Body of pancreas (tissue), 4 donors: ENCODE data around the gene PRR19. TPM values are rescaled to one million over a fixed set of nuclear protein-coding genes. Genes with fewer than 3 reads are reported as not detected.

Experiments
- ATAC-seq: fragments of 150-250 bp; one replicate; pipeline ENCODE4 v1.9.1; 2016
- DNase-seq, 4 donors: peaks; one replicate each; pipeline ENCODE4 v3.0.0-alpha.2; 2019
- H3K27ac ChIP-seq, 4 donors: fragments of 200-600 bp; sonication (generic); 1 replicate in 3 of 4; 2 replicates in 1 of 4; pipeline versions ENCODE4 v1.5.1 to v1.6.1; 2016 to 2019; ENCODE audit warnings: mild to moderate bottlenecking in 1 of 4, mixed read lengths in 1 of 4, moderate library complexity in 1 of 4
- H3K27me3 ChIP-seq, 2 donors: fragments of 200-600 bp; sonication (generic); one replicate each; pipeline ENCODE4 v1.6.0; 2016; ENCODE audit warnings: mild to moderate bottlenecking in 1 of 2
- H3K36me3 ChIP-seq, 2 donors: fragments of 200-600 bp; sonication (generic); replicated peaks in 1 of 2; 2 replicates each; pipeline ENCODE4 v1.5.1; 2016; ENCODE audit warnings: low read depth in 2 of 2; ENCODE audit not compliant: insufficient read depth in 1 of 2
- H3K4me1 ChIP-seq: fragments of 200-600 bp; sonication (generic); one replicate; pipeline ENCODE4 v1.6.0; 2016
- H3K4me3 ChIP-seq, 2 donors: fragments of 200-600 bp; sonication (generic); 1 replicate in 1 of 2; 2 replicates in 1 of 2; pipeline ENCODE4 v1.5.1; 2016 to 2019
- H3K9me3 ChIP-seq, 3 donors: fragments of 200-600 bp; sonication (generic); 1 replicate in 2 of 3; 2 replicates in 1 of 3; pipeline ENCODE4 v1.5.1; 2016
- POLR2A ChIP-seq, 3 donors: fragments of 450-650 bp; IDR thresholded peaks; one replicate each; pipeline ENCODE4 v1.6.1; 2016; ENCODE audit warnings: antibody characterized with exemption in 3 of 3, mild to moderate bottlenecking in 2 of 3
- WGBS, 2 donors: methylation state at CpG; one replicate each; pipeline ENCODE4 v1.1.5; 2017; 5-methylcytosine and 5-hydroxymethylcytosine counted together
- intact Hi-C: fragments of 100-400 bp; cut with DNase I; formaldehyde crosslinking; loops from one replicate; pipeline ENCODE4 v1.15.1; 2023
- total RNA-seq, 2 donors: library from RNA; depleted of rRNA; stranded (reverse); fragments of >200 nt; gene quantifications; one replicate each; pipeline ENCODE4 v1.1.0, GENCODE V29; 2016
- TF ChIP-seq, protein P1 (sequence below), 7 experiments: fragments of 450-650 bp in 4 of 7; fragments of 200-600 bp in 3 of 7; sonication (generic) in 3 of 7; IDR thresholded peaks; one replicate each; pipeline ENCODE4 v1.5.1; 2016 to 2019; ENCODE audit warnings: antibody characterized with exemption in 7 of 7

Gene PRR19
- total RNA-seq, 2 donors from 2014 or later, result 0.52 TPM; not detected in 1

GRCh38 chr19:42288387-42288786 is 13.5 kb upstream of the PRR19 start:
- intact Hi-C loops, result no loop called here
- WGBS, 2 donors, result 70 to 78% methylated on average over 4 of the region's 4 CpGs

GRCh38 chr19:42288881-42289555 is 12.9 kb upstream of the PRR19 start:
- no peak for DNase-seq
- Histone ChIP-seq H3K4me3 (no peak overlapping the region), H3K27ac (no peak overlapping the region), H3K4me1 (peaks cover 25% of the 10 kb centered on the region), H3K9me3 (no peaks in the 10 kb centered on the region), H3K27me3 (no peaks in the 10 kb centered on the region), H3K36me3 (peaks cover 17 to 30% of the 10 kb centered on the region in 2 donors)
- ATAC-seq, result no peak
- TF ChIP-seq, protein P1, sequence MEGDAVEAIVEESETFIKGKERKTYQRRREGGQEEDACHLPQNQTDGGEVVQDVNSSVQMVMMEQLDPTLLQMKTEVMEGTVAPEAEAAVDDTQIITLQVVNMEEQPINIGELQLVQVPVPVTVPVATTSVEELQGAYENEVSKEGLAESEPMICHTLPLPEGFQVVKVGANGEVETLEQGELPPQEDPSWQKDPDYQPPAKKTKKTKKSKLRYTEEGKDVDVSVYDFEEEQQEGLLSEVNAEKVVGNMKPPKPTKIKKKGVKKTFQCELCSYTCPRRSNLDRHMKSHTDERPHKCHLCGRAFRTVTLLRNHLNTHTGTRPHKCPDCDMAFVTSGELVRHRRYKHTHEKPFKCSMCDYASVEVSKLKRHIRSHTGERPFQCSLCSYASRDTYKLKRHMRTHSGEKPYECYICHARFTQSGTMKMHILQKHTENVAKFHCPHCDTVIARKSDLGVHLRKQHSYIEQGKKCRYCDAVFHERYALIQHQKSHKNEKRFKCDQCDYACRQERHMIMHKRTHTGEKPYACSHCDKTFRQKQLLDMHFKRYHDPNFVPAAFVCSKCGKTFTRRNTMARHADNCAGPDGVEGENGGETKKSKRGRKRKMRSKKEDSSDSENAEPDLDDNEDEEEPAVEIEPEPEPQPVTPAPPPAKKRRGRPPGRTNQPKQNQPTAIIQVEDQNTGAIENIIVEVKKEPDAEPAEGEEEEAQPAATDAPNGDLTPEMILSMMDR (IDR thresholded peaks at IDR 0.05), result no peak
- no peak for TF ChIP-seq POLR2A (IDR thresholded peaks at IDR 0.05)
- intact Hi-C loops, result no loop called here
- 87 to 90% methylated on average over 9 to 22 of the region's 22 CpGs for WGBS, 2 donors

More at GRCh38 chr19:42288387-42288786, 13.5 kb upstream of the PRR19 start:
- peaks cover 27% of the 10 kb centered on the region for H3K4me1 ChIP-seq
- peaks cover 17 to 28% of the 10 kb centered on the region in 2 donors for H3K36me3 ChIP-seq
- no peaks in the 10 kb centered on the region for H3K27me3 ChIP-seq
- no peak for TF ChIP-seq POLR2A (IDR thresholded peaks at IDR 0.05)
- TF ChIP-seq, protein P1 (IDR thresholded peaks at IDR 0.05), result no peak
- no peak overlapping the region for H3K27ac ChIP-seq
- ATAC-seq (no peak), DNase-seq (no peak)
- H3K9me3 ChIP-seq, result no peaks in the 10 kb centered on the region
- H3K4me3 ChIP-seq, result no peak overlapping the region

- DNase-seq (no peak), ATAC-seq (no peak)
- no peak overlapping the region for H3K4me3 ChIP-seq
- intact Hi-C loops, result loop anchor here (5.0 kb wide), 1 partner anchor 42 kb away; no protein-coding TSS in a partner anchor
- TF ChIP-seq, protein P1 (IDR thresholded peaks at IDR 0.05), result no peak
- no peak for TF ChIP-seq POLR2A (IDR thresholded peaks at IDR 0.05)
- H3K4me1 ChIP-seq, result peaks cover 23% of the 10 kb centered on the region
- no peaks in the 10 kb centered on the region for H3K27me3 ChIP-seq
- H3K27ac ChIP-seq, result no peak overlapping the region
- 91 to 96% methylated on average over 7 to 8 of the region's 8 CpGs for WGBS, 2 donors
- no peaks in the 10 kb centered on the region for H3K9me3 ChIP-seq
- H3K36me3 ChIP-seq, result peaks cover 17 to 30% of the 10 kb centered on the region in 2 donors
Measured at GRCh38 chr19:42289556-42290041, 12.3 kb upstream of the PRR19 start.

- WGBS, 2 donors, result 87 to 92% methylated on average over 5 to 13 of the region's 13 CpGs
- H3K27ac ChIP-seq, result no peak overlapping the region
- no peak overlapping the region for H3K4me3 ChIP-seq
- H3K27me3 ChIP-seq, result no peaks in the 10 kb centered on the region
- ATAC-seq, result no peak
- no peak for TF ChIP-seq POLR2A (IDR thresholded peaks at IDR 0.05)
- TF ChIP-seq, protein P1 (IDR thresholded peaks at IDR 0.05), result no peak
- DNase-seq, result no peak
- intact Hi-C loops, result loop anchor here (5.0 kb wide), 1 partner anchor 43 kb away; no protein-coding TSS in a partner anchor
- no peaks in the 10 kb centered on the region for H3K9me3 ChIP-seq
- H3K36me3 ChIP-seq, result peaks cover 17 to 30% of the 10 kb centered on the region in 2 donors
- peaks cover 18% of the 10 kb centered on the region for H3K4me1 ChIP-seq
Measured at GRCh38 chr19:42290136-42290522, 11.8 kb upstream of the PRR19 start.
